ENCODE data around the gene NEK8. TPM values are rescaled to one million over a fixed set of nuclear protein-coding genes. Genes with fewer than 3 reads are reported as not detected.
"Not testable (repeated sequence)": the region's sequence is repeated elsewhere in the genome, so short reads cannot be mapped to it uniquely, and the experiment has no call there.

NEK8 gene
- total RNA-seq, 1 donor from 2014 or later: 3.2 TPM

DNA sequence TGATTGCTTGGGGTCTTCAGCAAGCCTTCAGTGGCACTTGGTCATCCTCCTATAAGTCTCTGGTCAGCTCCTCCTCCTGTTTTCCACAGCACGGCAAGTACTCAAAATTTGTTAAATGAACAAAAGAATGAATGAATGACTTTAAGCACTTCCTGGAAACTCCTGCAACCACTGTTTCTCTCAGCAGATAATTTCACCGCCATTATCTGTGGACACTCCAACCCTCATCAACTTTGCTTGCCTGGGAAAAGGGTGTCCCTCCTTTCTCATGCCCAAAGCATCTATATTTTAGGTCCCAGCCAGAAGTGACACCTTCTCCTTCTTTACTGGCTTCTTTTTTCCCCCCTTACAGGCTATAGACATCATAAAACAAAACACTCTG, 21.3 kb upstream of the NEK8 start:
- ATAC-seq: no peak
- DNase-seq (ENCODE audit: low spot score): no peak

DNA sequence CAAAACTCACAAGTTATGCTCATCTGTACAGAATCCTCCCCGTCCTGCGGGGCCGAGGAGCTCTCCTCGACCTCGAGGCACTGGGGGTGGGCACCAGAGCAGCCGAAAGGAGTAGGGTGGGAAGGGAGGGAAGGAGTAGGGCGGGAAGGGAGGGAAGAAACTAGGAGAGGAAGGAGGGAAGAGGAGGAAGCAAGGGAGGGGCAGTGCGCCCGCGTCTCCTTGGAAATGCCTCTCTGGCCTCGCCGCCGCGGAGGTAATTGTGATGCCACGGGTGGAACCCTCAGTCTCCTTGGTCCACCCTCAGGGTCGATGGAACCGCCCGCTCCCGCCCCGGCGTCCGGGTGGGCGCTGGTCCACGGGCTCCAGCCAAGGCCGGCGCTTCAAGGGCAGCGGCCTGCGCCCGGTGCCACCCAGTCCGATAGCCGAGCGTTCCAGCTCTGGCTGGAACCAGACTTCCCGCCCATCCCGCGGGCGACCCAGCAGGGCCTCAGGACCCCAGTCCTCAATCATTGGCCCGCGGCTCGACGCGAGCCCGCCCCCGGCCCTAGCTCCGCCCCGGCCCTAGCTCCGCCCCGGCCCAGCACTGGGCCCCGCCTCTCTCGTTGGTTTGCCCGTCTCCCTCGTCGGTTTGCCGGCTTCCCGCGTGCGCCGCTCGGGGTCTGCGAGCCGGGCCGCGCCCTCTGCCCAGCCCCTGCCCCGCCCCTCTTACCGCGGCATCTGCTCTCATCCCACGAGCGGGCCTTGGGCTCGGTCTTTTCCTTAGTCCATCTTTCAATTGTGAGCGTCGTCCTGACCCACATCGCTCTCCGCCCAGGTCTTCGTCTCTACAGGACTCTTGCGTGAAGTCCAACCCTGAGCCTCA, 17.5 kb upstream of the NEK8 start:
- peak; percentile 88 for DNase-seq (ENCODE audit: low spot score)

DNA sequence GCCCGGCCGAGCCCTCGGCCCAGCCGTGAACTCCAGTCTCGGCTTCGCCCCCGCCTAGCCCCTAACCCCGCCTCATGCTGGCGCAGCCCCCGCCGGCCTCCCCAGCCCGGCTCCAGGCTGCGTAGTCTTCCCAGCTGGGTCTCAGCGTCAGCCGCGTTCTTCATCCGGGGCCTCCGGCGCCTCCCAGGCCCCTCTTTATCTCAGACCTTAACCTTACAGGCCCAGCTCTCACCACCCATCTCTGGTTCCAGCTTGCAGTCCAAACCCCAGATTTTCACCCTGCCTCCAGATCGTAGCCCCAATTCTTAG, 16.9 kb upstream of the NEK8 start, which contains the start of gene PROCA1:
Gene PROCA1 (minus strand): TSS at position 166 of the 309 bp plus-strand sequence. CDS start 228 bp downstream, outside the sequence.
- ATAC-seq: no peak
- no peak for DNase-seq (ENCODE audit: low spot score)

More for the DNA sequence above, 17.5 kb upstream of the NEK8 start:
- peak; percentile 92 for ATAC-seq

DNA sequence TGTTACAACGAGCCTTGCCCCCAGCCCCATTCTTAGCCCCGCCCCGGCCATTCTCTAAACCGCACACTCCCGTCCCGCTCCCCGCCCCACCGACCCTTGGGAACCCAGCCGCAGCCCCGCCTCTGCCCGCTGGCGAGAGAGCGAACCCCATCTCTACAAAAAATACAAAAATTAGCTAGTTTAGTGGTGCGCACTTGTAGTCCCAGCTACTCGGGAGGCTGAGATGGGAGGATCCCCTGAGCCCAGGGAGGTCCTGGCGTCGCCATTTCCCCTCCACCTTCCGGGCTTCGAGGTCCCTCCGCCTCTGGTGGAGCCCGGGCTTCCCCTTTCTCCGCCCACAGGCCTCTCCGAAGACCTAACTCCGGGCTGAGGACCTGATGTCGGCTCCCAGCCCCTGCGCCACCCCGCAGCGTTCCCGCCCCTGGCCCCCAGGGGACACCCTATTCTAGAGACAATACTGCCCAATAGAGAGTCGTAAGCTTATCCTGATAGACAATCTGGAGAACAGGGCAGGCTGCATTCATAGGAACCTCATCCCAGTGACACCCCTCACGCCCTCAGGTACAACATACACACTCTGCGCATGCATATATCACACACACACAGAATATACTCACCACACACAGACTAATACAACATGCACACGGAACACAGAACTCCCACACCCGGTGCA, 16.4 kb upstream of the NEK8 start:
- no peak for ATAC-seq

DNA sequence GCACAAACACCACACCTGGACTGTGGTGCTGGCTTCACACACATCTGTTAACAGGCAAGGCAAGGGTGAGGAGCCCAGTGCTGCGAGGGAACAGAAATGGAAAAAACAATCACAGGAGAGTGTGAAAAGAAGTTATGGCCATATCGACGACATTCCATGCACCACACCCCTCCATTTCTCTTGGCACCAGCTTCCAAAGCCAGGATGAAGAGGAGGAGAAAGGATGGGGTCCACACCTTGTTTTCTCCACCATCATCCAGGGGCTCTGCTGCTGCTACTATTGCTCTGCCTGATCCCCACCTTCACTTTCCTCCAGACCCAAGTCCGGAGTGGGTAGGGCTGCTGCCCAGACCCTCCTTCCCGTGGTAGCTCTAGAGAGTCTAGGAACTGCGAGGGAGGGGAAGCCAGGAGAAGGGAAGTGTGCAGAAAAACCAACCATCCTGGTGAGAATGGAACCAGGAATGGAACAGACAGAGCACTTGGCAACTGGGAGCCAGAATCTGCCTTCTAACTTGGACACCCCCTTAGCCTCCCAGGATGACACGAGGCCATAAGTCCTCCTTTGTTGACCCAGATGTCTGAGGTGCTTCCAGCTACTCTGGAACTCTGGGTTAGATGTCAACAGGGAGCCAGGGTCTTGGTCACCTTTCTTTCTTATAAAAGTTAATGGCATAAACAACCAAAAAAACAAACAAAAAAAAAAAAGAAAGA, 15.7 kb upstream of the NEK8 start:
- DNase-seq (ENCODE audit: low spot score) (no peak), ATAC-seq (no peak)

More for the DNA sequence above, 16.4 kb upstream of the NEK8 start:
- DNase-seq (ENCODE audit: low spot score): no peak

DNA sequence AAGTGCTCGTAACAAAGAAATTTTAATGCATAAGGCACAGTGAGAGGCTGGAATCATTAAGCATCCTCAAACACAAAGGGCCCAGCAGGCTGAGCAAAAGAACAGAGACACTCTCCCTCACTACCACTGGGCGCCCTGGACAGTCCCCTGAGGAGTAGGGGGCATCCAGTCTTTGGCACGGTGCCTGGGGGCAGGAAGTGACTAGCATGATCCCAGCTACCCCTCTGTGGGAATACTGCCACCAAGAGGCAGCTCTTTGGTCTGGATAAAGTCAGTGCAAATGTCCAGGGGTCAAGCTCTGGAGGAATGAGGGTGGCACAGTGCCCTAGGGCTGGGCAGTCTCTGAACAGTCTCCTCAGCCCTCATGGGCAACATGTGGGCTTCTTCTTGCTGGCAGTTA, 14.3 kb upstream of the NEK8 start:
- no peak for ATAC-seq
- DNase-seq (ENCODE audit: low spot score): no peak

DNA sequence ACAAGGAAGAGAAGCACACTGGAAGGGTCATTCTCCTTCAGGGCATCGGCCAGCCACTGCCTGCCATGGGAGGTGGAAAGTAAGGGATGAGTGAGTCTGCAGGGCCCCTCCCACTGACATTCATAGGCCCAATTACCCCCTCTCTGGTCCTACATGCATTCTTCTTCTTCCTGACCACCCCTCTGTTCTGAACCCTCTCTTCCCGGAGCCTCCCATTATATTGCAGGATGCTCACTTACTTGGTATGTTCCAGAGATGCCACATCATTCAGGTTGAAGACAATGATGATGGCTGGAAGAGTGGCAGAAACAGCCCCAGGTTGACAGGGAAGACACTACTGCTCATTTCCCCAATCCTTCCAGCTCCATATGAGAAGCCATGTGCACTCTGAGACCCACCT, 13.4 kb upstream of the NEK8 start:
- DNase-seq (ENCODE audit: low spot score): no peak
- no peak for ATAC-seq

DNA sequence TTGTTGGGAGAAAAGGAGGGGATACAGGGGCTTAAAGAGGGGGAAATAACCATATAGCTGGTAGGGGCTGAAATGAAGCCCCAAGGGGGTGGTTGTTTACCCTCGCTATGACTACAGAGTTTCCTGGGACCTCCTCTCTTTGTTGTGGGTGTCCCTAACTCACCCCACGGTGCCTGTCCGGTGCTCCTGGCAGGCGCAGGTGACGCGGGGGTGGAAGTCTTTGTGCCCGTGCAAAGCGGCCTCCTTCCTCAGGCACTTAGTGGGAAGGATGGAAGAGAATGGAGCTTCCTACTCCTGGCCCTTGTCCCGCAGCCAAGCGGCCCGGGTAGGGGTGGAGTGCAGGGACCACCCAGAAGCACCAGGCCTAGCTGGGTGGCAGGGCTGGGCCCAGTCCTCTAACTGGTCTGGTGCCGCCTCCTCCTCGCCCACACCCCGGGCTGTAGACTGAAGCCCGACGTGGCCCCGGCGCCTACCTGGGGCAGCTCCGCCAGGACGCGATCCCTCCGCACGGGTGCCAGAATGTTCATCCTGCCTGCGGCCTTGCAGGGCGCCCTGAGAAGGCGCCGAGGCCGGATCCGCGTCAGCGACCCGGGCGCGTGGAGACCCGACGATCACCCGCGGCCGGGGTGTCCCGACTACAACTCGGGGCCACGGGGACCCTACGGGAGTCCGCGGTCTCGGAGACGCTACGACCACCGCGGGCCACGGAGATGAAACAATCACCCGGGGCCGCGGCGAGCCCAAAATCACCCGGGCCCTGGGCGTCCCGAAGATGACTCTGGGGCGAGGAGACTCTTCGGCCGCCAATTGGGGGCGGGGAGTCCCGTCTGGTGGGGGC, 11.6 kb upstream of the NEK8 start:
- DNase-seq (ENCODE audit: low spot score) (no peak), ATAC-seq (no peak)

DNA sequence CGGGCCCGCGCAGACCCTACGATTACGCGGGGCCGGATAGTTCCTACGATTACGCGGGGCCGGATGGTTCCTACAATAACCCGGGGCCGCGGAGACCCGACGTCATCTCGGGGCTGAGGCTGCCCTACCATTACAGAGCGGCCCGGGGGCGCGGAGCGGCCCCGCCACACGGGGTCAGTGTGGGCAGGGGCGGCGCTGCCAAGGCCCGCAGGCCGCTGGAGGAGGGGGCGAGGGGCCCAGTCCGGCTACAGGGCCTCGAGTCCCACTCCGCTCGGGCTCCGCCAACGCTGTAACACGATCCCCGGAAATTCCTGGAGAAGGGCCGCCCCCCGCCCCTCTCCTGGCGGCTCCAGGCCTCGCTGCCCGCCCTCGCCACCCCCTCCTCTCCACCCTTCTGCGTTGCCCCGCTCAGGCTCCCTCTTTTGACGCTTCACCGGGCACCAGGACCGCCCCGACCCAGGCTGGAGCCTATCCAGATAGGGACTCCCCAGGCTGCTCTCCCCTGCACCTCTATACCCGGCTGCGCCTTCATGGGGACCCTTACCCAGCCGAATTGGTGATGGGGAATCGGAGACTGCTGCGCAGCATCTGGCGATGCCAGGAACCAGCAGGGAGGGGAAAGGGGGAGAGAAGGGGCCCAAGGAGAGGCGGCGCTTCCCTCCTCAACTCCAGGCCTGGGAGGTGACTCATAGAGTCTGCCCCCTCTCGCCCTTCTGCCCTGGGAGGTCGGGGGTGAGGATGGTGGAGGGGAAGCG, 10.8 kb upstream of the NEK8 start, which contains the start of gene RAB34:
Gene RAB34 (minus strand): TSS at position 291 of the 755 bp plus-strand sequence. CDS start 602 bp downstream, outside the sequence.
- peak; percentile 59 for DNase-seq (ENCODE audit: low spot score)
- ATAC-seq: no peak

DNA sequence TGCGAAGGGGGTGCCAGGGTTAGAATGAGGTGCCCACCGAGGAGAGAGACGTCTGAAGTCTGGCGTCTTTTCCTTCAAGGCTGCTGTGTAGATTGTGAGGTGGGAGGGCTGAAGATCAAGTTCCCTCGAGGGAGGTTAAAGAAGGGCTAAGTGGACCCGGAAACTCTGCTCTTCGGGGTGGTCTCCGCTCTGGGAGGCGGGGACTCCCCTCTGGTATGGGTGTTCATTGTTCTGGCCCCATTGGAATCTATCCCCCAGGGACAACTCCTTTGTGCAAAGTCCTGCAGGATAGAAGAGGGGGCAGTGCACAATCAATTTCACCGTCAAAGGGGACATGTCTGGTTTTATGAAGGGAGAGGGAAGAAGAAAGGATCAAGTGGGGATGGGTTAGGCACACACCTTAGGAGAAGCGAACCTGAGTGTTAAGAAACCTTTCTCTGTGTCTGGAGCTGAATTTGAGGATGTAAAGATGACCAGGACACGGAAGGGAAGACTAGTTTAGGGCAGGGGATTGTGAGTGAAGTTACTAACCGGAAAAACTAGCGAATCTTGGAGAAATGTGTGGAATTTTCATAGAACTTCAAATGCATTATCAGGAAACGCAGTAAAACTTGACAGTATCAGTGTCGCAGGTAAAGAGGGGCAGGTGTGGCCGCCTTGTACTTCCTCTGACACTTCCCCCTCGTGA, 10.1 kb upstream of the NEK8 start:
- DNase-seq (ENCODE audit: low spot score): no peak
- ATAC-seq: no peak

DNA sequence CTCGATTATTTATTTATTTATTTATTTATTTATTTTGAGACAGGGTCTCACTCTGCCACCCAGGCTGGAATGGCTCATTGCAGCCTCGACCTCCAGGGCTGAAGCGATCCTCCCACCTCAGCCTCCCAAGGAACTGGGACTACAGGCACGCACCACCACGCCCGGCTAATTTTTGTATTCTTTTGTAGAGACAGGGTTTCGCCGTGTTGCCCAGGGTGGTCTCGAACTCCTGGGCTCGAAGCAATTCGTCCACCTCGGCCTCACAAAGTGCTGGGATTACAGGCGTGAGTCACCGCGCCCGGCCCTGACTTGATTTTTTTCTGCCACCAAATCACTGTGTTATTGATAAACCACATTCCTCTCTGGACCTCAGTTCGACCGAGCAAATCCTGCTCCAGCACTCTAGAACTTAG, 9.6 kb upstream of the NEK8 start:
- DNase-seq (ENCODE audit: low spot score) (no peak), ATAC-seq (no peak)

DNA sequence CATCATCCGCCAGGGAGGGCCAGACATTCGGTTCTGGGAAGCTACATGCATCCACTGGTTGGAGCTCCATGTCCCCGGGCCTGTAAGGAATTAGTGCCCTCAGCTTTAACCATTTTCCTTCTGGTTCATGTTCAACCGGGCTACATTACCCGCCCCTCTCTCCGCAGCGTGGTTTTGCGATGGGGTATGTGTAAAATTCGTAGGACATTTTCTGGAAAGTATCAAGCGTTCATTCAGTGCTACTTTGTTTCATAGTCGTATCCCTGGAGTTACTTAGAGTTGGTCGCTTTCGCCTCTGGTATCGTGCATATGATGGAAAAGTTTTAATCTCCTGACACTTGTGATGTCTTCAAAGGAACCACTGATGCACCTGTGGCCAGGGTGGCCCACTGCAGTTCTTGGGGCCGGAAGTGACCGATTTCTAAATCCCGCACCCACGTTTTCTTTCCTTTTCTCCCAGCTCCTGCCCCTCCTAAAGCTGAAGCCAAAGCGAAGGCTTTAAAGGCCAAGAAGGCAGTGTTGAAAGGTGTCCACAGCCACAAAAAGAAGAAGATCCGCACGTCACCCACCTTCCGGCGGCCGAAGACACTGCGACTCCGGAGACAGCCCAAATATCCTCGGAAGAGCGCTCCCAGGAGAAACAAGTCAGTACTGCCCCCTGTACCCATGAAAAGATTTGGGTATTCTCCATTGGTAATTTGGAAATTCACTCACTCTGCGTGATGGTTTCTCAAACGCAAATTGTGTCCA, 8.2 kb upstream of the NEK8 start:
- ATAC-seq (no peak), DNase-seq (ENCODE audit: low spot score) (no peak)

DNA sequence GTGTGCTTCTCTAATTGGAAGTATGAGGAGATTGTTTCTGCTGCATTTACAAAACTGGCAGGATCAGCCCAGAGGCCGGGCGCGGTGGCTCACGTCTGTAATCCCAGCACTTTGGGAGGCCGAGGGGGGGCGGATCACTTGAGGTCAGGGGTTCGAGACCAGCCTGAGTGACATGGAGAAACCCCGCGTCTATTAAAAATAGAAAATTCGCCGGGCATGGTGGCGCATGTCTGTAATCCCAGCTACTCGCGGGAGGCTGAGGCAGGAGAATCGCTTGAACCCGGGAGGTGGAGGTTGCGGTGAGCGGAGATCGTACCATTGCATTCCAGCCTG, 7.6 kb upstream of the NEK8 start:
- not testable (repeated sequence) for ATAC-seq; DNase-seq (ENCODE audit: low spot score)

DNA sequence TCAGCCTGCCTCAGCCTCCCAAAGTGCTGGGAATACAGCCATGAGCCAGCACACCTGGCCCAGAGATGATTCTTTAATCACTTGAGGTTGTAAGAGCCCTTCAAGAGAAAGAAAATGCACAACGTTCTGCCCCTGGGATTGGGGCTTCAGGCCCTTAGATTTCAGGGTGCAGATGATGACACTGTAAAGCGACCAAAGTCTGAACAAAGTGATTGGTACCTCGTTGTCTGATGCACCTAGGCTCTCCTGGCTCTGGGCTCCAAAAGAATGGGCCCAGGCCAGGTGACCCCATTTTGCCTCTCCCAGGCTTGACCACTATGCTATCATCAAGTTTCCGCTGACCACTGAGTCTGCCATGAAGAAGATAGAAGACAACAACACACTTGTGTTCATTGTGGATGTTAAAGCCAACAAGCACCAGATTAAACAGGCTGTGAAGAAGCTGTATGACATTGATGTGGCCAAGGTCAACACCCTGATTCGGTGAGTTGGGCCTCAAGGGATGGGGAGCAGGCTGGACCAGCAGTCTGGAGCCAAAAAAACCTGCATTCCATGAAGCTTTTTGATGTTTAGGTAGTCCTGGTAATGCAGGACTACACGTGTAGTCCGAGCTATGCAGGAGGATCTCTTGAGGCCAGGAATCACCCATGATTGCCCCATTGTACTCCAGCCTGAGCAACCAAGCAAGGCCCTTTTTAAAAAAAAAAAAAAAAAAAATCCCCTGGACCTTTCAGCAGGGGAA, 6.0 kb upstream of the NEK8 start:
- DNase-seq (ENCODE audit: low spot score): no peak
- ATAC-seq: no peak

DNA sequence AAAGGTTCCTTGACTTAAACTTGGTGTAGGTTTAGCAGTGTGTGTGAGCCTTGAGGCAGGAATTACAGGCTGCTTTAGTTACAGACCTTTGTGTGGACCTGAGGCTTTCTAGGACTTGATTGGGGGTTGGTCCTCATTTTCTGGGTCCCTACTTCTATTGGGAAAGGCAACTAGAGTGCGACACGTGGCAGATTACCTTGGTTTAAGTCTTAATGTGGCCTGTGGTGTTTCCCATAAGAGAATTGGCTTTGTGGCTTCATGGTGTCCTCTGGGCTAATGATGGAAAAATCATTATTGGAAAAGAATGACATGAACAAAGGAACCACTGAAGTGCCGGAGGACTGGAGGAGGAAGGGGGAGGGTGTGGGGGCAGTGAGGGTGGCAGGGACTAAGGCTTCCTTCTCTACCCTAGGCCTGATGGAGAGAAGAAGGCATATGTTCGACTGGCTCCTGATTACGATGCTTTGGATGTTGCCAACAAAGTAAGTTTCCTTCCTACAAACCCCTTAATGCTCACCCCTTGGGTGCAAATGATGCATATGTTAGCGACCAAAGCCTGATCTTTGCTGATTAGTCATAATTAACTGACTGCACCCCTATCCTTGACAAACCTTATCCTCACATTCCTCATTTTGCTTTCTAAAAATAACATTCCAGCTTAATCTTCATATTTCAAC, 5.3 kb upstream of the NEK8 start:
- ATAC-seq: no peak
- no peak for DNase-seq (ENCODE audit: low spot score)

DNA sequence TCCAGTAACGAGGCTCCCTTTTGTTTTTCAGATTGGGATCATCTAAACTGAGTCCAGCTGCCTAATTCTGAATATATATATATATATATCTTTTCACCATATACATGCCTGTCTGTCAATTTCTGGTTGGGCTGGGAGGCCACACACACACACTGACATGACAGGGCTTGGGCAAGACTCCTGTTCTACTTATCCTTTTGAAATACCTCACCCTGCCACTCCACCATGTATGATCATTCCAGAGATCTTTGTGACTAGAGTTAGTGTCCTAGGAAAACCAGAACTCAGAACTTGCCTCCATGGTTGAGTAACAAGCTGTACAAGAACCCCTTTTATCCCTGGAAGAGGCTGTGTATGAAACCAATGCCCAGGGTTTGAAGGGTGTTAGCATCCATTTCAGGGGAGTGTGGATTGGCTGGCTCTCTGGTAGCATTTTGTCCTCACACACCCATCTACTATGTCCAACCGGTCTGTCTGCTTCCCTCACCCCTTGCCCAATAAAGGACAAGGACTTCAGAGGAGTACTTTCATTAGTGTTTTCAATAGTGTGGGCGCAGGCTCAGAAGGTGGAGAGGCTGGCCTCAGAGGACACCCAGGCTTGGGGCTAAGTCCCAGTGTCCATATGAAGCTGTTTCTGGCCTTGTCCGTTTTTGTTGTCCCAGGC, 4.6 kb upstream of the NEK8 start:
- DNase-seq (ENCODE audit: low spot score): not testable (repeated sequence)

More for the DNA sequence above, 4.6 kb upstream of the NEK8 start:
- ATAC-seq: not testable (repeated sequence)
